Bronchial epithelial cell (primary cell): ENCODE measurements around the gene KRT72. TPM values are rescaled to one million over a fixed set of nuclear protein-coding genes. Genes with fewer than 3 reads are reported as not detected.

Experiments
- DNase-seq: peaks from one replicate; pipeline ENCODE4 v3.0.0-alpha.2; 2010; ENCODE audit warnings: low read depth
- FAIRE-seq: peaks from 2 replicates; lab custom pipeline; 2011; peaks lifted over from hg19 to GRCh38; lab: Jason Lieb, UNC
- H3K27me3 ChIP-seq: 2 replicates; pipeline ENCODE4 v1.5.1; 2011; ENCODE audit warnings: low read length; ENCODE audit not compliant: control insufficient read depth, insufficient read depth
- H3K36me3 ChIP-seq: 2 replicates; pipeline ENCODE4 v1.5.1; 2011; ENCODE audit warnings: low read length; ENCODE audit not compliant: control insufficient read depth, insufficient read depth
- H3K4me3 ChIP-seq: 2 replicates; pipeline ENCODE4 v1.5.1; 2011; ENCODE audit warnings: mild to moderate bottlenecking, low read depth, low read length, control low read depth
- CTCF ChIP-seq: IDR thresholded peaks from 2 replicates; pipeline ENCODE4 v1.5.1; 2011; ENCODE audit warnings: mild to moderate bottlenecking, moderate library complexity, low read length, control low read depth, inconsistent platforms; ENCODE audit not compliant: insufficient read depth, severe bottlenecking
- total RNA-seq: library from RNA; depleted of rRNA; stranded (reverse); fragments of >200 nt; gene quantifications from 2 replicates; pipeline ENCODE4 v1.2.1, GENCODE V29; 2014

The KRT72 gene
- total RNA-seq, 1 donor from 2014 or later: not detected

GRCh38 chr12:52641468-52641867 is 40.2 kb upstream of the KRT72 start:
- no peak overlapping the region for H3K4me3 ChIP-seq
- TF ChIP-seq CTCF: no peak
- FAIRE-seq: no peak
- DNase-seq: no peak
- peaks cover 3% of the 10 kb centered on the region for H3K27me3 ChIP-seq
- no peaks in the 10 kb centered on the region for H3K36me3 ChIP-seq

GRCh38 chr12:52637299-52637698 is 36.0 kb upstream of the KRT72 start:
- no peak for FAIRE-seq
- Histone ChIP-seq H3K4me3 (no peak overlapping the region), H3K36me3 (no peaks in the 10 kb centered on the region), H3K27me3 (peaks cover 2% of the 10 kb centered on the region)
- DNase-seq: no peak
- TF ChIP-seq CTCF: no peak

GRCh38 chr12:52636592-52637258 is 35.5 kb upstream of the KRT72 start:
- no peak for TF ChIP-seq CTCF
- peaks cover 2% of the 10 kb centered on the region for H3K27me3 ChIP-seq
- FAIRE-seq (no peak), DNase-seq (no peak)
- H3K4me3 ChIP-seq: no peak overlapping the region
- no peaks in the 10 kb centered on the region for H3K36me3 ChIP-seq

GRCh38 chr12:52636189-52636588 is 34.9 kb upstream of the KRT72 start:
- TF ChIP-seq CTCF: no peak
- Histone ChIP-seq H3K27me3 (peaks cover 2% of the 10 kb centered on the region), H3K4me3 (no peak overlapping the region), H3K36me3 (no peaks in the 10 kb centered on the region)
- FAIRE-seq (no peak), DNase-seq (no peak)

GRCh38 chr12:52634266-52635056 is 33.2 kb upstream of the KRT72 start:
- Histone ChIP-seq H3K27me3 (peaks cover 2% of the 10 kb centered on the region), H3K4me3 (no peak overlapping the region), H3K36me3 (no peaks in the 10 kb centered on the region)
- FAIRE-seq (no peak), DNase-seq (no peak)
- TF ChIP-seq CTCF: no peak
